HUES48 (cell line): Measurements from ENCODE around the gene SPRED2.

Source experiments
- H3K27ac ChIP-seq: one replicate; pipeline ENCODE4 v1.7.0; 2013; ENCODE audit warnings: low read depth, low read length, inconsistent platforms
- H3K27me3 ChIP-seq: 2 replicates; pipeline ENCODE4 v1.6.1; 2013; ENCODE audit warnings: mild to moderate bottlenecking, low read length; ENCODE audit not compliant: control insufficient read depth, insufficient read depth
- H3K36me3 ChIP-seq: 2 replicates; pipeline ENCODE4 v1.6.1; 2013; ENCODE audit warnings: low read length; ENCODE audit not compliant: control insufficient read depth, insufficient read depth
- H3K4me1 ChIP-seq: 2 replicates; pipeline ENCODE4 v1.6.1; 2013; ENCODE audit warnings: mild to moderate bottlenecking, low read length; ENCODE audit not compliant: control insufficient read depth, insufficient read depth
- H3K4me3 ChIP-seq: 2 replicates; pipeline ENCODE4 v1.5.1; 2013; ENCODE audit warnings: mild to moderate bottlenecking, low read depth, low read length
- H3K9ac ChIP-seq: 2 replicates; pipeline ENCODE4 v1.6.1; 2013; ENCODE audit warnings: mild to moderate bottlenecking, low read depth, low read length, moderate library complexity
- H3K9me3 ChIP-seq: 2 replicates; pipeline ENCODE4 v1.6.1; 2013; ENCODE audit warnings: low read length; ENCODE audit not compliant: control insufficient read depth, insufficient read depth

Gene SPRED2

DNA sequence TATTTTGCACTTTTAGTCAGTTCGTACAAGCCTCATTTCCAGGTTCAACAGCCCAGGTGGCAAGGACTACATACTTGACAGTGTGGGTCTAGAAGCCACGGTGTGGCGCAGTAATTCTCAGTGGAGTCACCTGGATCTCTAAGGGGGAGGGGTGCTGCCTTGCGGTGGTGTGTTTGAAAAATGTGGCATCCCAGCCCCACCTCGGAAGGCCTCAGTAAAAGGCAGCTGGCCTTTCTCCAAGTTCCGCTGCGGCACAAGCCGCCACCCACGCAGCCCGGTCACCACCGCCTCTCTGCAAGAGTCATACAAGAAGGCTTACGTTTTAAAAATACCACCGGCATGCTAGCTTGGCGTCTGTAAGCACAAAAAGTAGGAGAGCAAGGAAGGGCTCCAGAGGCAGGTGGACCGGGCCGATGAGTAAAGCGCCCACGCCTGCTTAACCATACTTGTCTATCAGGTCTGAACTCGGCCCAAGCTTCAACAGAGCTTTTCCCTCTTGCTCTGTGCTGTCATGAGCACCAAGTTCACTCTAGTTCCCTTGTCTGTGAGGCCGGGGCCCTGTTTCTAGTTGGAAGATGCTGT, 49.5 kb downstream of the SPRED2 start:
- peaks cover 16% of the 10 kb centered on the region for H3K4me1 ChIP-seq
- H3K4me3 ChIP-seq = no peak overlapping the region

DNA sequence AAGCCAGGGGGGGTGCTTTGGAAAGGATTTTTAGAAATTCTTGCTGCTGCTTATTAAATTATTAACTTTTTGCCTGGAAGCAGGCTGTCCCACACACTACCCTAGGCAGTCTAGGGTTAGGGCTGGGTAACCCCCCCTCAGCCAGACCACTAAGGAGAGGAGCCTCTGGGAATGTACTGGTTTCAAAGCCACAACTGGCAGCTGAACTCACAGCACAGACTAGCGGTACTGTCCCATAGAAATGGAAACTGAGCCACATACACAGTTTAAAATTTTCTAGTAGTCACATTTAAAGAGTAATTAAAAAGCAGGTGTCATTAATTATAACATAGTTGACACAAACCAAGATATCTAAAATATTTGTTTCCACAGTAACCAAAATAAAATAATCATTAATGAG, 50.1 kb downstream of the SPRED2 start:
- H3K27ac ChIP-seq = no peak overlapping the region
- H3K9me3 ChIP-seq = no peaks in the 10 kb centered on the region
- H3K4me1 ChIP-seq = peaks cover 22% of the 10 kb centered on the region
- H3K4me3 ChIP-seq = no peak overlapping the region
- no peaks in the 10 kb centered on the region for H3K27me3 ChIP-seq
- no peak overlapping the region for H3K9ac ChIP-seq
- H3K36me3 ChIP-seq = no peaks in the 10 kb centered on the region; the same call in 1 of the 2 replicates

More for the DNA sequence above, 49.5 kb downstream of the SPRED2 start:
- H3K9ac ChIP-seq = no peak overlapping the region
- H3K9me3 ChIP-seq = no peaks in the 10 kb centered on the region
- peak overlapping the region; percentile 10 for H3K27ac ChIP-seq
- no peaks in the 10 kb centered on the region; the same call in 1 of the 2 replicates for H3K36me3 ChIP-seq
- no peaks in the 10 kb centered on the region for H3K27me3 ChIP-seq

DNA sequence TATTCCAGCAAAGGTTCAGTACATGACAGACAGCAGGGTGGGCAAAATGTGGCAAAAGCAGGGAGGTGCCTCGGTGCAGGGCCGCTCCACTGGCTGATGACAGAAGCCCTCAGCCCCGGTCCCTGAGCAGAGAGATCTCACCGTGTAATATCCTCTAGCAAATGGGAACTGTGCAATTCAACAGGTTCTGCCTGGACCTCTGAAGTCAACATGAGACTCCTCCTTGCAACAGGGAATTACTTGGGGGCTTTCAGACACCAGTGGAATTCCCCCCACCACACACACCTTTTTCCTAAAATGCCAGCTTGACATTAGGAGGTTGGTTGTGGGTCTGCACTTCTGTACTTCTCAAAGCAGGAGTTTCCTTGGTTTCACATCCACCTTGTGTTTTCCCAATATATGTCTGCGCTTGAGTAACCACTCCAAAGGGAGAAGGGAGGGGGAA, 50.8 kb downstream of the SPRED2 start:
- no peaks in the 10 kb centered on the region; the same call in 1 of the 2 replicates for H3K36me3 ChIP-seq
- H3K27ac ChIP-seq = no peak overlapping the region
- no peak overlapping the region for H3K4me3 ChIP-seq
- no peaks in the 10 kb centered on the region for H3K27me3 ChIP-seq
- H3K4me1 ChIP-seq = peaks cover 22% of the 10 kb centered on the region
- H3K9ac ChIP-seq = no peak overlapping the region
- no peaks in the 10 kb centered on the region for H3K9me3 ChIP-seq

DNA sequence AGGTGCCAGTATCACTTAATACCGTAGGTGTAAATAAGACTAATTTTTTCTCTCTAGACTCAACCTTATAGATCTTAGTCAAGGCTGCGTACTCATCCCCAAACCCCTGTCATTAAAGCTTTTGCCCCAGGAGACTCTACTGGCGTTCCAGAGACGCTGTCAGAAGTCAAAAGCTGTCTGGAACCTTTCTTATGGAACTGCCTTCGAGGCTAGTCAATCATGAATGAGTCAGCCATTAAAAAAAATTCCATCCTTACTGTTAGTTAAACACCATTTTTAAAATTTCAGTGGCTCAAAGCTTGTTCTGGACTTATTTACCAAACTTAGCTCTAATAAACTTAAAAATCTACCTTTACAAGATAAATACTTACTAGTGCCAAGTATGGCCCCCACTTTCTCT, 52.1 kb downstream of the SPRED2 start:
- Histone ChIP-seq H3K27ac (no peak overlapping the region), H3K36me3 (no peaks in the 10 kb centered on the region; the same call in 1 of the 2 replicates), H3K27me3 (no peaks in the 10 kb centered on the region), H3K9ac (no peak overlapping the region), H3K4me1 (peaks cover 22% of the 10 kb centered on the region), H3K9me3 (no peaks in the 10 kb centered on the region), H3K4me3 (no peak overlapping the region)

DNA sequence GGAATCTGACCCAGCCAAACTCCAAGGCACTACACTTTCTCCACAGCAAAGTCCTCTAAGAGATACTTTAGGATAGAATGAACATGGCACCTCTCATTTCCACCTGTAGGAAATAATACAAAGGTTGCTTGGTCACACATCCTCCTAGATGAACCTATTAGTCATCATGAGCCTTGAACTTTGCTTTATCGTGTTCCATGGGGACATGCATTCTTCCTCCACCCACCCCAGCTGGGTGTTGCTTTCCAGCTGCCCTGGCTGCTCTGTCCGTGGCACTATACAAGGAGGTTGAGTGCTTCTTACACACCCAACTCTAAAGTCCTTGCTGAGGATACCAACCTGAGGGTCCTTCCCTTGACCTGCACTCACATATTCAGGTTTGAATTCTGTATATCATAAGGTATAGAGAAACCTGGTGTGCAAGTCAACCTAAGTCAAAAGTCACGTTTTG, 52.7 kb downstream of the SPRED2 start:
- no peak overlapping the region for H3K4me3 ChIP-seq
- no peak overlapping the region for H3K9ac ChIP-seq
- H3K27ac ChIP-seq = no peak overlapping the region
- H3K4me1 ChIP-seq = peaks cover 22% of the 10 kb centered on the region
- H3K9me3 ChIP-seq = no peaks in the 10 kb centered on the region
- no peaks in the 10 kb centered on the region; the same call in 1 of the 2 replicates for H3K36me3 ChIP-seq
- no peaks in the 10 kb centered on the region for H3K27me3 ChIP-seq

DNA sequence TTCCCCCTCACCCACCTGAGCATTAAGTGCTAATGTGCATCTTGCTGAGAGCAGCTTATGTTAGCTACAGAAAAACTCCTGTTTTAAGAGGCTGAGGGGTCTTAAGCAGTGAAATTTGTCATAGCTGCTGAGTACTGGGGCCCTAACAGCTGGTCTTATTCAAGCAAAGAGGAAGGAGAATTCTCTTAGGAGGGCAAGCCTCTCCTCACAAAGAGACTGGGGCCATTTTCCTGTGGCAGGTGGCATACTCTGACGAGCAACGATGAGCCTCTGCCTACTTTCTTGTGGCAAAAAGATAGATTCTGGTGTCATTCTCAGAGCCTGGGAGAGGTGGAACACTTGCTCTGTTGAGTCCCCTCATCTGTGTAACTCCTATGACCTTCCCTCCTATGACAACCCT, 53.2 kb downstream of the SPRED2 start:
- Histone ChIP-seq H3K4me3 (no peak overlapping the region), H3K9me3 (no peaks in the 10 kb centered on the region), H3K9ac (no peak overlapping the region), H3K27ac (no peak overlapping the region), H3K27me3 (no peaks in the 10 kb centered on the region), H3K4me1 (peaks cover 22% of the 10 kb centered on the region), H3K36me3 (no peaks in the 10 kb centered on the region; the same call in 1 of the 2 replicates)

DNA sequence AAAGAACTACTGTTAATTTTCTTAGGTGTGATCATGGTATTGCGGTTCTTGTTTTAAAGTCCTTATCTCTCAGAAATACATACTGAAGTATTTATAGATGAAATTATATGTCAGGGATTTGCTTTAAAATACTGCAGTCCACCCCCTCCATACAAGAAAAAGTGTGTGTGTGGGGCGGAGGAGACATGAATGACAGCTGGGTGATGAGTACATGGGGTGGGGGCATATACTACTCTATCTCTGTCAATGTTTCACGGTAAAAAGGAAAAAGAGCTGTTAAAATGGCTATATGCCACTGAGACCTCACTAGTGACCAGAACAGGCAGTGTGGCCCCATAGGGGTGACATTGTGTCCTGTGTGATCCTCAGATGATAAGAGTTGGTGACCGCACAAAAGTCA, 54.1 kb downstream of the SPRED2 start:
- peaks cover 22% of the 10 kb centered on the region for H3K4me1 ChIP-seq
- H3K9ac ChIP-seq = no peak overlapping the region
- H3K36me3 ChIP-seq = no peaks in the 10 kb centered on the region; the same call in 1 of the 2 replicates
- no peak overlapping the region for H3K27ac ChIP-seq
- H3K4me3 ChIP-seq = no peak overlapping the region
- no peaks in the 10 kb centered on the region for H3K27me3 ChIP-seq
- H3K9me3 ChIP-seq = no peaks in the 10 kb centered on the region

DNA sequence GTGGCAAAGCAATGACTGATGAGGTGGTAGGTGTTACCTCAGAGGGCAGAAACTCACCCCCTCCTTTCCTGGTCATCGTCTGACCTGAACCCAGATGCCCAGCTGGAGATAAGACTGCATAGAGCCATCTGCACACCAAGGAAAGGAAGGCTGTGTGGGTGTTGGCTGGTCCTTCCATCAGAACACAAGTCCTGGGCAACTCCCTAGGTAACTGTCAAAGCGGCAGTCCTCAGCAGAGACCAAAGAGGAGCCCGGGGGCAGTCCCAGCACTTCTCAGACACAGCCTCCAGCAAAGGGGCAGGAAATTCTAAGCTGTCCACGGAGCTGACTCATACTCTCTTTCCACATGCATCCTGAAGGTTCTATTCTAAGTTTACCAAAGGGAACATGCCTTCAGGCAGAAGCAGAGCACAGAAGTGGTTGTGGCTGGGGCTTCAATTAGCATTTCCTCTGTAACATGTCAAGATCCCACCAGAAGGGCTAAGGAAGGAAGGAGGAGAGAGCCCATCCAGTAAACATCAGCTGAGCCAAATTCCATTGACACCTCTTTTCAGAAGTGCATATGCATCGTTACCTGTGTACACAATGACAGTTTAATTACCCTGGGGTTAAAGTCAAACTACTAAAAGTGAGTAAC, 54.7 kb downstream of the SPRED2 start:
- Histone ChIP-seq H3K27ac (peak overlapping the region; percentile 32), H3K9ac (no peak overlapping the region), H3K27me3 (no peaks in the 10 kb centered on the region), H3K4me3 (no peak overlapping the region), H3K36me3 (no peaks in the 10 kb centered on the region; the same call in 1 of the 2 replicates), H3K4me1 (peaks cover 21% of the 10 kb centered on the region), H3K9me3 (no peaks in the 10 kb centered on the region)

DNA sequence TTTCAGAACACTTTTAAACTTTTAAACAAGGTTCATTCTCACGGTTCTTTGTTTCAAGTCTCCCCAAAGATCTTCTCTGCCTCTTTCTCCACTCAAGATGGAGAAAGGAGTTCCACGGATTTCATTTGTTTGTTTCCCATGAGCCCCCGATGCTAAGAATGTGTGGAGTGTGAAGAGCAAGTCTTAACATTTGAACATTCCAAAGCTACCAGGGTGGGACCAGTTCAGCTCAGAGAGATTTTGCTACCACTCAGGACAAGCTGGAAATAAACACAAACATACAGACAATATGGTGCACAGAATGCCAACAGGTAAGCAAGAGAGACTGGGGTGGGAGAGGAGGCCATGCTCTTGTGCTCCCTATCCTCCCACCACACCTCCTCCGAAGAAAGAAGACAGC, 56.7 kb downstream of the SPRED2 start:
- H3K4me1 ChIP-seq = peaks cover 24% of the 10 kb centered on the region
- no peak overlapping the region for H3K27ac ChIP-seq
- H3K36me3 ChIP-seq = no peaks in the 10 kb centered on the region
- no peaks in the 10 kb centered on the region for H3K27me3 ChIP-seq
- no peak overlapping the region for H3K9ac ChIP-seq
- no peak overlapping the region for H3K4me3 ChIP-seq
- no peaks in the 10 kb centered on the region for H3K9me3 ChIP-seq

DNA sequence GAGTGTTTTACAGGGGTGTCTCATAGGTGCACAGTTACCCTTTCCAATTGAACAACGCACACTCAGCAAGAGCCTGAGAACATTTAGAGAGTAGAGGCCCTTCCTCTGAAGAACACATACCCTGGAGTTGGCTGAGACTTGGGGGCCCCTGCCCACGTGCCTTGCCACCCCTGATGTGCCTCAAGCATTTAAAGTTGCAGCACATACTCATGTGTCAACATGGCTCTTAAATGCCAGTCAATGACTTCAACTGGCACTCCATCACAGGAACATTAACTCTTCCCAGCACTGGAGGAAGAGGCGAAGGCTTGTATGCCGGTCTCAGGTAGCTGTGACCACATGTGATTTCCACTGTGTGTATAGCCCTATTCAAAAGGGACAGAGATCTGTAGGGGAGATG, 57.4 kb downstream of the SPRED2 start:
- Histone ChIP-seq H3K4me3 (no peak overlapping the region), H3K9me3 (no peaks in the 10 kb centered on the region), H3K27ac (no peak overlapping the region)

DNA sequence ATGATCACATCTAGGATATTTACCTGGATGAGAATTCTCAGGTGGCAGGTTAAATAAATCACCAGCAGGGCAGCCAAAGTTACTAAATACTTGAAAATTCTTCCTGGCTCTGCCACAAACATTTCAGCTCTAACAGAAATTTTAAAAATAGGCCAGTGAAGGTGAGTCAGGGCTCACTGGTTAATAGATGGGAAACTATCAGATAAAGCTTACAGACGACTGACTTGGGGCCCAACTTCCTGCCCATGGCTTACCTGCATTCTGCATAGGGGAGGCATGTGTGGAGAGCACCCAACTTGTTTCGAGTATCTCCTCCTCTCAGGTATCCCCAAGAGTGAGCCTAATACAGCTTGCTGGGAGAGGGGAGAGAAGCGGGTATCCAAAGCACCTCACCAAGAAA, 57.8 kb downstream of the SPRED2 start:
- Histone ChIP-seq H3K4me1 (peaks cover 28% of the 10 kb centered on the region), H3K9ac (no peak overlapping the region), H3K27me3 (no peaks in the 10 kb centered on the region), H3K27ac (no peak overlapping the region), H3K36me3 (no peaks in the 10 kb centered on the region), H3K4me3 (no peak overlapping the region), H3K9me3 (no peaks in the 10 kb centered on the region)

More for the DNA sequence above, 57.4 kb downstream of the SPRED2 start:
- no peak overlapping the region for H3K9ac ChIP-seq
- H3K27me3 ChIP-seq = no peaks in the 10 kb centered on the region
- H3K4me1 ChIP-seq = peaks cover 28% of the 10 kb centered on the region
- H3K36me3 ChIP-seq = no peaks in the 10 kb centered on the region
